H1 (cell line): Measurements from ENCODE around the gene FAM193B.

Source experiments
- ASH2L ChIP-seq: fragments of 200-600, 300-600 bp; sonication (generic); IDR thresholded peaks from one replicate; pipeline ENCODE4 v1.7.1; 2017; ENCODE audit warnings: low read length
- CEBPB ChIP-seq: IDR thresholded peaks from 2 replicates; pipeline ENCODE4 v1.6.1; 2012; ENCODE audit warnings: low read depth, low read length
- CHD1 ChIP-seq: IDR thresholded peaks from 2 replicates; pipeline ENCODE4 v1.6.1; 2012; ENCODE audit warnings: low read depth, low read length, improper control_type of control experiment
- CTCF ChIP-seq, 3 experiments: IDR thresholded peaks; 1 replicate in 2 of 3; 2 replicates in 1 of 3; pipeline versions ENCODE4 v1.5.1 to v1.6.1; 2011; ENCODE audit warnings: low read length in 3 of 3, mild to moderate bottlenecking in 3 of 3, inconsistent platforms in 2 of 3, low read depth in 1 of 3, moderate library complexity in 1 of 3; ENCODE audit not compliant: insufficient read depth in 1 of 3; ENCODE audit errors: control extremely low read depth in 1 of 3
- JUND ChIP-seq: IDR thresholded peaks from 2 replicates; pipeline ENCODE4 v1.6.1; 2011; ENCODE audit warnings: mild to moderate bottlenecking, improper control_type of control experiment, low read length
- RBBP5 ChIP-seq: IDR thresholded peaks from 2 replicates; pipeline ENCODE4 v1.7.1; 2012; ENCODE audit warnings: low read depth, mild to moderate bottlenecking, inconsistent platforms, low read length, moderate library complexity, borderline replicate concordance
- RXRA ChIP-seq: IDR thresholded peaks from 2 replicates; pipeline ENCODE4 v1.6.1; 2011; ENCODE audit warnings: low read depth, mild to moderate bottlenecking, low read length, moderate library complexity; ENCODE audit not compliant: insufficient read depth
- SIN3A ChIP-seq, 2 experiments: IDR thresholded peaks in 1 of 2; conservative IDR thresholded peaks in 1 of 2; 2 replicates each; pipeline ENCODE4 v1.6.1; 2011 to 2012; ENCODE audit warnings: low read length in 2 of 2, improper control_type of control experiment in 1 of 2, low read depth in 1 of 2, mild to moderate bottlenecking in 1 of 2
- TAF1 ChIP-seq: IDR thresholded peaks from 2 replicates; pipeline ENCODE4 v1.6.1; 2011; ENCODE audit warnings: mild to moderate bottlenecking, low read depth, low read length
- ZNF274 ChIP-seq: IDR thresholded peaks from 2 replicates; pipeline ENCODE4 v1.7.0; 2012; ENCODE audit warnings: low read length, borderline replicate concordance; ENCODE audit errors: extremely low read depth

GRCh38 chr5:177490311-177490991, 63.9 kb downstream of the FAM193B start:
- TF ChIP-seq CTCF (IDR thresholded peaks at IDR 0.05; ENCODE audit: control extremely low read depth in 1 of 3, insufficient read depth in 1 of 3, low read depth in 1 of 3, low read length in 3 of 3) (no peak), CEBPB (no peak), RBBP5 (no peak), ASH2L (no peak), RXRA (no peak), CHD1 (no peak), SIN3A (conservative IDR thresholded peaks at IDR 0.05 in 1 of 2, IDR thresholded peaks at IDR 0.05 in 1 of 2; ENCODE audit: low read depth in 1 of 2, low read length in 2 of 2) (no peak), TAF1 (no peak), JUND (no peak), ZNF274 (no peak)
